ENCODE results near the gene FAM222B. TPM values are rescaled to one million over a fixed set of nuclear protein-coding genes. Genes with fewer than 3 reads are reported as not detected.
"Not testable (repeated sequence)": the region's sequence is repeated elsewhere in the genome, so short reads cannot be mapped to it uniquely, and the experiment has no call there.

The FAM222B gene
- total RNA-seq (2014; rRNA removed; shearing (Covaris generic)) = 9.5 and 13.0 TPM in 2 replicates

- peak; percentile 86 for DNase-seq (ENCODE audit: low spot score)
Measured at GRCh38 chr17:28842282-28843012, at the start of gene FAM222B. Gene FAM222B, minus strand, starts transcription at chr17:28842790. Its CDS starts 76,123 bp downstream, at chr17:28766667.

- DNase-seq (ENCODE audit: low spot score) = no peak
Measured at GRCh38 chr17:28892024-28892423, 49.4 kb upstream of the FAM222B start.

GRCh38 chr17:28891201-28891600 is 48.6 kb upstream of the FAM222B start:
- DNase-seq (ENCODE audit: low spot score) = no peak

- DNase-seq (ENCODE audit: low spot score) = no peak
Measured at GRCh38 chr17:28889996-28890395, 47.4 kb upstream of the FAM222B start.

- no peak for DNase-seq (ENCODE audit: low spot score)
Measured at GRCh38 chr17:28888832-28889231, 46.2 kb upstream of the FAM222B start.

GRCh38 chr17:28887871-28888471 is 45.4 kb upstream of the FAM222B start:
- DNase-seq (ENCODE audit: low spot score) = no peak

- DNase-seq (ENCODE audit: low spot score) = no peak
Measured at GRCh38 chr17:28885951-28886350, 43.4 kb upstream of the FAM222B start.

GRCh38 chr17:28885363-28885762 is 42.8 kb upstream of the FAM222B start:
- no peak for DNase-seq (ENCODE audit: low spot score)

GRCh38 chr17:28883967-28884702 is 41.5 kb upstream of the FAM222B start:
- DNase-seq (ENCODE audit: low spot score) = no peak

- DNase-seq (ENCODE audit: low spot score) = no peak
Measured at GRCh38 chr17:28882154-28882895, 39.7 kb upstream of the FAM222B start.

- no peak for DNase-seq (ENCODE audit: low spot score)
Measured at GRCh38 chr17:28881533-28882056, 39.0 kb upstream of the FAM222B start.

- DNase-seq (ENCODE audit: low spot score) = no peak
Measured at GRCh38 chr17:28880572-28880945, 38.0 kb upstream of the FAM222B start.

- no peak for DNase-seq (ENCODE audit: low spot score)
Measured at GRCh38 chr17:28879886-28880571, 37.4 kb upstream of the FAM222B start.

GRCh38 chr17:28878981-28879380 is 36.4 kb upstream of the FAM222B start:
- DNase-seq (ENCODE audit: low spot score) = peak; percentile 76

GRCh38 chr17:28878158-28878910 is 35.7 kb upstream of the FAM222B start:
- no peak for DNase-seq (ENCODE audit: low spot score)

GRCh38 chr17:28877150-28877711 is 34.6 kb upstream of the FAM222B start:
- not testable (repeated sequence) for DNase-seq (ENCODE audit: low spot score)

GRCh38 chr17:28875848-28876550 is 33.4 kb upstream of the FAM222B start:
- no peak for DNase-seq (ENCODE audit: low spot score)

GRCh38 chr17:28874750-28875149 is 32.2 kb upstream of the FAM222B start:
- no peak for DNase-seq (ENCODE audit: low spot score)

GRCh38 chr17:28873839-28874238 is 31.2 kb upstream of the FAM222B start:
- no peak for DNase-seq (ENCODE audit: low spot score)

Data from HT-29 (cell line).